Measurements from ENCODE around the gene LMF2. TPM values are rescaled to one million over a fixed set of nuclear protein-coding genes. Genes with fewer than 3 reads are reported as not detected.

Gene LMF2
- total RNA-seq, 4 donors from 2014 or later = 35.4 to 65.0 (median 46.2) TPM

DNA sequence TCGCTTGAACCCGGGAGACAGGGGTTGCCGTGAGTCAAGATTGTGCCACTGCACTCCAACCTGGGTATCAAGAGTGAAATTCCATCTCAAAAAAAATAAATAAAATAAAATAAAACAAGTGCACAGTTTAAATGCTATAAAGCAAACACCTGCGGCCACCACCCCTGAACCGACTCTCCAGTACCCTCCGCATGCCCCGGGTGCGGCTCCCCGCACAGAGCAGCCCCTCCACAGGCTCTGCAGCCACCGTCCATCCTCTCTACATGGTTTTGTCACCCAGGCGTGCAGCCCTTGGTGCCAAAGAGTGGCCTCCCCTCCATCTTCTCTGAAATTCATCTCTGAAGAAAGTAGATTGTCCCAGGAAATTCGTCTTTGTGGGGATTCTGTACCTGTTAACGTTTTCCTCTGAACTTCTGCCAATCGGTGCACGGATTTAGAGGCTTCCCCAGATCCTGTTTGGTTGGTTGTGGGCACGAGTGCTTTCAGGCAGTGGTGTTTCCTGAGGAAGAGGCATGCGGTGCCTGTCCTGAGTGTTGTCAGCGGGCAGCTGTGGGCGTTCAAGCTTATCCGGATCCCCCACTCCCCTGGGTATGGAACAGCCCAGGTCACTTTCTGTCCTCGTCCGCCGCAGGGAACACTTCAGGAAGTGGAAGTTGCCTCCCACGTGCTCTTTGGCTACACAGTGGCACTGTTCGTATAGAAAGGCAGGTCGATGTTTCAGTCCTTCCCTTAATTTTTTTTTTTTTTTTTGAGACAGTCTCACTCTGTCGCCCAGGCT is 16.8 kb downstream of the LMF2 start:
- Histone ChIP-seq H3K4me1 (peaks cover 0 to 8% (median 0%) of the 10 kb centered on the region in 3 donors), H3K4me3 (no peak overlapping the region), H3K9me3 (no peaks in the 10 kb centered on the region), H3K27ac (no peak overlapping the region), H3K27me3 (peaks cover 0 to 42% (median 0%) of the 10 kb centered on the region in 4 donors), H3K36me3 (no peaks in the 10 kb centered on the region)
- TF ChIP-seq POLR2A (IDR thresholded peaks at IDR 0.05) (no peak), CTCF (IDR thresholded peaks at IDR 0.05) (no peak)
- intact Hi-C loops (cut with DNase I) = no loop called here
- no peak for DNase-seq
- 51 to 65% methylated on average over 27 of the region's 27 CpGs for WGBS, 2 donors

DNA sequence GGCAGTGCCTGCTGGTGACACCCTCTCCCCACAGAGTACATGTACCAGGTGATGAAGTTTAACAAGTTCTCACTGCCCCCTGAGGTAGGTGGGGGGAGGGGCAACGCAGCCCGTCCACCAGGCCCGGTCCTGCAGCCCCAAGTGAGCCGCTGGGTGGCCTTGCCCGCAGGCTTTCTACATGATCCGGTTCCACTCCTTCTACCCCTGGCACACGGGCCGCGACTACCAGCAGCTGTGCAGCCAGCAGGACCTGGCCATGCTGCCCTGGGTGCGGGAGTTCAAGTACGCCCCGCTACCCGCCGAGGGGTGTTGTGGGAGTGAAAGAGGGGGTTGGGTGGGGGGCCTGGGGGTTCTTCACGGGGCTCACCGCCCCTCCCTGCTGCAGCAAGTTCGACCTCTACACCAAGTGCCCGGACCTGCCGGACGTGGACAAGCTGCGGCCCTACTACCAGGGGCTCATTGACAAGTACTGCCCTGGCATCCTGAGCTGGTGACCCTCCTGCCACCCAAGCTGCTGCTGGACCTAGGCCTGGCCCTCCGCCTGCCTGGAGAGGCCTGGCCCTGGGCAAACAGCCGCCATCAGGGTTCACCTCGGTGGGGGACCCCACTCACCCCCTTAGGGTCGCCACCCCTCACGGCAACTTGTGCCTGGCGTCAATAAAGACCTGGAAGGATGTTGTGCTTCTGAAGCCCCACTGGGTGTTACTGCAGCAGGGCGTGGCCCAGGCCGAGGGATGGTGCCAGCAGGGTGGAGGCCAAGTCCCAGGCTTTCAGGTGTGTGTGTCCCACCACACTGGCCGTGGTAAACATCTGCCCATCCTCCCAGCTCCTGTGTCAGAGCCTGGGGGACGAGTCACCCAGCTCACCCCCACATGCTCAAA is 17.9 kb downstream of the LMF2 start:
- Histone ChIP-seq H3K4me3 (no peak overlapping the region), H3K36me3 (no peaks in the 10 kb centered on the region), H3K27me3 (peaks cover 0 to 53% (median 0%) of the 10 kb centered on the region in 4 donors), H3K9me3 (no peaks in the 10 kb centered on the region), H3K4me1 (peaks cover 0 to 8% (median 0%) of the 10 kb centered on the region in 3 donors), H3K27ac (no peak overlapping the region)
- no peak for DNase-seq
- intact Hi-C loops (cut with DNase I) = loop anchor here (5.0 kb wide), 1 partner anchor 117 kb away; no protein-coding TSS in a partner anchor
- no peak for TF ChIP-seq CTCF (IDR thresholded peaks at IDR 0.05)
- TF ChIP-seq POLR2A (IDR thresholded peaks at IDR 0.05) = no peak
- 20 to 71% methylated on average over 1 to 14 of the region's 31 CpGs for WGBS, 2 donors

- TF ChIP-seq POLR2A (IDR thresholded peaks at IDR 0.05) (no peak), CTCF (IDR thresholded peaks at IDR 0.05) (no peak)
- peaks cover 0 to 61% (median 0%) of the 10 kb centered on the region in 4 donors for H3K27me3 ChIP-seq
Observed at GRCh38 chr22:50488886-50489285, 18.6 kb downstream of the LMF2 start.

DNA sequence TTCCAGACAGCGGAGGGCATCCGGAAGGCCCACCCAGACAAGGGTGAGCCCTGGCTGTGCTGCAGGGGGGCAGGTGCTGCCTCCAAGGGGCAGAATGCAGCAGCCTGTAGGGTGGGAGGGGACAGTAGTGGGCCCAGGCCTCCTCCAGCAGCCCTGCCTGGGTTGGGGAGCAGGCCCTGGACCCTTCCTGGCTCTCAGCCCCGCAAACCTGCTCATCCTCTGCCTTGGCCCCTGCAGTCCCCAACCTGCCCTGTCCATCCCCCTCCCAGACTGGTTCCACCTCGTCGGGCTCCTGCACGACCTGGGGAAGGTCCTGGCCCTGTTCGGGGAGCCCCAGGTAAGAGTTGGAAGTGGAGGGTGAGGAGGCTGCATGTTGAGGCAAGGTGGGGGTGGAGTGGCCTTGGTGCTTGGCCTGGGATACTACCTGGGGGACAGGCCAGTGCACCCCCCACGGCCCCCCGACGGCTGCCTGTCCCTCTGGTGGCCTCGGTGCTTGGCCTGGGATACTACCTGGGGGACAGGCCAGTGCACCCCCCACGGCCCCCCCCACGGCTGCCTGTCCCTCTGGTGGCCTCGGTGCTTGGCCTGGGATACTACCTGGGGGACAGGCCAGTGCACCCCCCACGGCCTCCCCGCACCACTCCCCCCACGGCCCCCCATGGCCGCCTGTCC is 19.4 kb downstream of the LMF2 start:
- no peak for DNase-seq
- TF ChIP-seq POLR2A (IDR thresholded peaks at IDR 0.05) = no peak
- no peak for TF ChIP-seq CTCF (IDR thresholded peaks at IDR 0.05)
- Histone ChIP-seq H3K4me1 (peaks cover 0 to 8% (median 0%) of the 10 kb centered on the region in 3 donors), H3K4me3 (no peak overlapping the region), H3K9me3 (no peaks in the 10 kb centered on the region), H3K36me3 (no peaks in the 10 kb centered on the region), H3K27me3 (peaks cover 0 to 68% (median 0%) of the 10 kb centered on the region in 4 donors), H3K27ac (no peak overlapping the region)
- intact Hi-C loops (cut with DNase I) = loop anchor here (5.0 kb wide), 1 partner anchor 116 kb away; no protein-coding TSS in a partner anchor
- WGBS, 2 donors = 60% methylated on average over 3 of the region's 18 CpGs; no CpG with 5 or more reads in 1 of the 2 donors

More at GRCh38 chr22:50488886-50489285, 18.6 kb downstream of the LMF2 start:
- H3K27ac ChIP-seq = no peak overlapping the region
- no peak for DNase-seq
- intact Hi-C loops (cut with DNase I) = loop anchor here (5.0 kb wide), 1 partner anchor 117 kb away; no protein-coding TSS in a partner anchor
- H3K36me3 ChIP-seq = no peaks in the 10 kb centered on the region
- no peak overlapping the region for H3K4me3 ChIP-seq
- 83 to 96% methylated on average over 7 to 15 of the region's 19 CpGs for WGBS, 2 donors
- peaks cover 0 to 8% (median 0%) of the 10 kb centered on the region in 3 donors for H3K4me1 ChIP-seq
- H3K9me3 ChIP-seq = no peaks in the 10 kb centered on the region

All from esophagus squamous epithelium (tissue), 5 donors.